GM12865 (cell line): ENCODE results near the gene SIGLEC7.

Experiments
- DNase-seq: peaks from one replicate; pipeline ENCODE4 v3.0.0; 2010; ENCODE audit warnings: low read depth
- H3K4me3 ChIP-seq: 2 replicates; pipeline ENCODE4 v1.5.1; 2011; ENCODE audit warnings: mild to moderate bottlenecking, low read depth, low read length, control low read depth
- CTCF ChIP-seq: IDR thresholded peaks from 2 replicates; pipeline ENCODE4 v1.5.1; 2011; ENCODE audit warnings: low read length, control low read depth, low read depth, inconsistent platforms; ENCODE audit not compliant: insufficient read depth; ENCODE audit errors: missing control alignments

Gene SIGLEC7

GRCh38 chr19:51128227-51128626, 13.9 kb upstream of the SIGLEC7 start:
- DNase-seq = no peak
- TF ChIP-seq CTCF = no peak
- H3K4me3 ChIP-seq = no peak overlapping the region

GRCh38 chr19:51129716-51130115, 12.4 kb upstream of the SIGLEC7 start:
- no peak for TF ChIP-seq CTCF
- no peak for DNase-seq
- no peak overlapping the region for H3K4me3 ChIP-seq

GRCh38 chr19:51131780-51132680, 10.1 kb upstream of the SIGLEC7 start:
- DNase-seq = no peak
- TF ChIP-seq CTCF = no peak
- no peak overlapping the region for H3K4me3 ChIP-seq

GRCh38 chr19:51135004-51135403, 7.1 kb upstream of the SIGLEC7 start:
- no peak overlapping the region for H3K4me3 ChIP-seq
- no peak for TF ChIP-seq CTCF
- no peak for DNase-seq

- no peak for DNase-seq
- no peak overlapping the region for H3K4me3 ChIP-seq
- no peak for TF ChIP-seq CTCF
Measured at GRCh38 chr19:51135986-51136762, 5.9 kb upstream of the SIGLEC7 start.

GRCh38 chr19:51136851-51137551, 5.1 kb upstream of the SIGLEC7 start:
- no peak for DNase-seq
- H3K4me3 ChIP-seq = no peak overlapping the region
- no peak for TF ChIP-seq CTCF
